Calu3 (cell line): ENCODE results near the gene RIMS3. TPM values are rescaled to one million over a fixed set of nuclear protein-coding genes. Genes with fewer than 3 reads are reported as not detected.

Source experiments
- BruUV-seq: library from RNA; stranded (reverse); fragments of 400-500 nt; replicated peaks from 2 replicates; lab custom pipeline; 2021; lab: Mats Ljungman, UMichigan
- CTCF ChIA-PET: fragments of 300-600 bp; sonication (Branson Sonifier 250); formaldehyde crosslinking; loops from one replicate; lab custom pipeline; 2022; ENCODE audit warnings: antibody characterized with exemption; lab: Charles Lee
- DNase-seq: peaks from one replicate; pipeline ENCODE4 v3.0.0; 2022
- H3K27ac Mint-ChIP-seq: one replicate; pipeline ENCODE4 v1.8.0; 2022; ENCODE audit warnings: mixed read lengths; ENCODE audit not compliant: unreplicated experiment
- H3K27me3 Mint-ChIP-seq: one replicate; pipeline ENCODE4 v1.8.0; 2022; ENCODE audit warnings: mixed read lengths; ENCODE audit not compliant: unreplicated experiment
- H3K36me3 Mint-ChIP-seq: one replicate; pipeline ENCODE4 v1.8.0; 2022; ENCODE audit warnings: mild to moderate bottlenecking, moderate library complexity, mixed read lengths; ENCODE audit not compliant: insufficient read depth, unreplicated experiment
- H3K4me1 Mint-ChIP-seq: one replicate; pipeline ENCODE4 v1.8.0; 2022; ENCODE audit warnings: mild to moderate bottlenecking, low read depth, mixed read lengths; ENCODE audit not compliant: unreplicated experiment
- H3K4me3 Mint-ChIP-seq: one replicate; pipeline ENCODE4 v1.8.0; 2022; ENCODE audit warnings: mild to moderate bottlenecking, low read depth, moderate library complexity, mixed read lengths; ENCODE audit not compliant: unreplicated experiment
- H3K9me3 Mint-ChIP-seq: one replicate; pipeline ENCODE4 v1.8.0; 2022; ENCODE audit warnings: low read depth, mixed read lengths; ENCODE audit not compliant: unreplicated experiment
- intact Hi-C: fragments of 100-400 bp; cut with micrococcal nuclease; formaldehyde crosslinking; loops from one replicate; pipeline ENCODE4 v1.10.0; 2022; ENCODE audit not compliant: unreplicated experiment
- total RNA-seq: library from RNA; stranded (reverse); gene quantifications from 2 replicates; pipeline ENCODE4 v1.2.3, GENCODE V29; 2022
- TF ChIP-seq, protein P1 (sequence below): fragments of 200-600 bp; IDR thresholded peaks from one replicate; pipeline ENCODE4 v1.8.0; 2022; ENCODE audit warnings: antibody characterized with exemption; ENCODE audit not compliant: unreplicated experiment

Gene RIMS3
- total RNA-seq, 1 experiment from 2014 or later, result 1.3 TPM

DNA sequence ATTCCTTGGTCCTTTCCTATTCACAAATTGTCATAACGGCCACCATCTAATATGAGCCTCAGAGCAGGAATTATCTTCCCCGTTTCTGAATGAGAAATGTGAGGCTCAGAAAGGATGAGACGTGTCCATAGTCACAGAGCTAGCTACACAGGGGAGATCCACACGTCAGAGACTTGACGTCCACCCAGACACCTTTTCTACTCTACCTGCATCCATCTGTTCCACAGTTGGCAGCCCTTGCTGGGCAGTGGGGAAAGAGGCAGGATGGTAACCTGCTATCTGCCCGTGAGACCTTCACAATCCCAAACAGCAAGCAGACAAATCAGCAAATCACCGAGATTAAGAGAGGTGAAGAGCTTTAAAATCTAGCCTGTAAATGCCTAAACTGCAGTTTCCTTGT lies 8.4 kb downstream of the RIMS3 start:
- no TSS peak for BruUV-seq
- CTCF ChIA-PET, result interaction anchor here (0.7 to 1.6 kb wide), 2 partner anchors 29 to 32 kb away, joined by 3 to 4 read pairs; no protein-coding TSS in a partner anchor
- Mint-ChIP-seq H3K27ac (no peak overlapping the region), H3K4me1 (no peaks in the 10 kb centered on the region), H3K27me3 (no peaks in the 10 kb centered on the region), H3K36me3 (no peaks in the 10 kb centered on the region), H3K9me3 (no peaks in the 10 kb centered on the region), H3K4me3 (no peak overlapping the region)
- DNase-seq, result no peak
- intact Hi-C loops, result no loop called here
- TF ChIP-seq, protein P1, sequence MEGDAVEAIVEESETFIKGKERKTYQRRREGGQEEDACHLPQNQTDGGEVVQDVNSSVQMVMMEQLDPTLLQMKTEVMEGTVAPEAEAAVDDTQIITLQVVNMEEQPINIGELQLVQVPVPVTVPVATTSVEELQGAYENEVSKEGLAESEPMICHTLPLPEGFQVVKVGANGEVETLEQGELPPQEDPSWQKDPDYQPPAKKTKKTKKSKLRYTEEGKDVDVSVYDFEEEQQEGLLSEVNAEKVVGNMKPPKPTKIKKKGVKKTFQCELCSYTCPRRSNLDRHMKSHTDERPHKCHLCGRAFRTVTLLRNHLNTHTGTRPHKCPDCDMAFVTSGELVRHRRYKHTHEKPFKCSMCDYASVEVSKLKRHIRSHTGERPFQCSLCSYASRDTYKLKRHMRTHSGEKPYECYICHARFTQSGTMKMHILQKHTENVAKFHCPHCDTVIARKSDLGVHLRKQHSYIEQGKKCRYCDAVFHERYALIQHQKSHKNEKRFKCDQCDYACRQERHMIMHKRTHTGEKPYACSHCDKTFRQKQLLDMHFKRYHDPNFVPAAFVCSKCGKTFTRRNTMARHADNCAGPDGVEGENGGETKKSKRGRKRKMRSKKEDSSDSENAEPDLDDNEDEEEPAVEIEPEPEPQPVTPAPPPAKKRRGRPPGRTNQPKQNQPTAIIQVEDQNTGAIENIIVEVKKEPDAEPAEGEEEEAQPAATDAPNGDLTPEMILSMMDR, result no peak

DNA sequence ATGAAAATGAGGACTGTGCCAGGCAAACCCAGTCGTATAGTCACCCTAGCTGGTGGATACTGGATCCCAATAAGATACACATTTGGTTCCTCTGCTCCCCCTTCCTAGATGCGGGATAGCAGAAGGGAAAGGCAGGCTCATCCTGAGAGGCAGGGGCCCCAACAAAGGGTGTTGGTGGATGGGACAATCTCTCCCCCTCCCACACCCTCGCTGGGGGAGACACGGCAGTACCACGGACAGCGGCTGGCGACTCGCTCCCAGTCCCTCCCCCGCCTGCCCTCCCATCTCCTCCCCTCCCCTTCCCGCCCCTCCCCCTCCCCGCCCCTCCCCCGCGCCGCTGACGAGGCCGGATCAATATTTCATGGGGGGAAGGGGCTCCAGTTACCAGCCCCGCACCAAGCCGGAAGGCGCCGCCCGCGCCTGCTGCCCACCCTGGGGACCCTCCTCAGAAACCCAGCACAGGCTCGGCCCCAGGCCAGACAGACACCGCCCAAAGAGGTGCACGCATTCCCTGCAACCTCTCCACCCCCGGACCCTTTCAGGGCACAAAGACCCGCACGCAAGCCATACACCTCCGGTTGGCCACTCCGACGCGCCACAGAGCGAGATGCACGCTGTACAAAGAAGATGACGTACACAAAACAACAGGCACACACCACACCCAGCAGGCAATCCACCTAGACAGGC lies 11.5 kb downstream of the RIMS3 start:
- H3K9me3 Mint-ChIP-seq, result no peaks in the 10 kb centered on the region
- no peaks in the 10 kb centered on the region for H3K4me1 Mint-ChIP-seq
- intact Hi-C loops, result no loop called here
- H3K27ac Mint-ChIP-seq, result no peak overlapping the region
- CTCF ChIA-PET, result no interaction called here
- no peaks in the 10 kb centered on the region for H3K27me3 Mint-ChIP-seq
- no peaks in the 10 kb centered on the region for H3K36me3 Mint-ChIP-seq
- no peak for DNase-seq
- TF ChIP-seq, protein P1, result no peak
- no TSS peak for BruUV-seq
- no peak overlapping the region for H3K4me3 Mint-ChIP-seq

DNA sequence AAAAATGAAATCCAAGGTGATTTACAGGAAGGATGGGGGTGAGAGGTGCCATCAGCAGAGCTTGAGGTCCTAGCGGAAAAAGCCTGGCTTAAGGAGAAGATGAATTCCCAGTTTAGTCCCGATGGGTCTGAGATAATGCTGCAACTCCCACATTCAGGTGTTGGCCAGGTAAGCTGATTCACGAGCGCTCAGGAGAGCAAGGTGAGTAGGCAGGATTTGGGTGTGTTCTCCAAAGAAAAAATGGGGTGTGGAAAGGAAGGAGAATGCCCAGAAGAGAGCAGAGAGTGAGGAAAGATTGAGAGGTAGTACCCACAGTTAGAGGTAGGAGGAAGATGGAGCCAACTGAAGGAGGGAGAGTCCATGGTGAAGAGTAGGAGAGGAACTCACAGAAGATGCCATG lies 12.5 kb downstream of the RIMS3 start:
- intact Hi-C loops, result no loop called here
- TF ChIP-seq, protein P1, result no peak
- CTCF ChIA-PET, result no interaction called here
- Mint-ChIP-seq H3K27me3 (no peaks in the 10 kb centered on the region), H3K4me3 (no peak overlapping the region), H3K36me3 (no peaks in the 10 kb centered on the region), H3K27ac (no peak overlapping the region), H3K9me3 (no peaks in the 10 kb centered on the region), H3K4me1 (no peaks in the 10 kb centered on the region)
- no peak for DNase-seq
- no TSS peak for BruUV-seq

DNA sequence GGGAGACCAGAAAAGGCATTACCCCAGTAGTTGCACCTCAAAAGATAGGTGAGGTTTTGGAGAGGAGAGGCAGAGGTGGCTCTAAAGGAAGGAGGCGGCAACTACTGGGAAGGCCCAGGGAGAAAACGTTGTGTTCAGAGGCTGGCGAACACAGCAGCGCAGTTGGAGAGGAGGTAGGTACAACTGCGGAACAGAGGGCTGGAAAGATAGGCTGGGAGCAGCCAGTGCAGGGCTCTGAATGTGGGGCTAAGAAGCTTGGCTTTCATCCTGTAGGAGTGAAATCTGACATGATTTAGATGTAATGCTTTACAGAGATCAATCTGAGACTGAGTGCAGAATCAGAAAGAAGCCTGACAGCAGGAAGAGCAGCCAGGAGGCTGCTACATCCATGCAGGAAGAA lies 13.0 kb downstream of the RIMS3 start:
- TF ChIP-seq, protein P1, result no peak
- H3K4me1 Mint-ChIP-seq, result no peaks in the 10 kb centered on the region
- no peaks in the 10 kb centered on the region for H3K9me3 Mint-ChIP-seq
- no peaks in the 10 kb centered on the region for H3K36me3 Mint-ChIP-seq
- H3K27ac Mint-ChIP-seq, result no peak overlapping the region
- no TSS peak for BruUV-seq
- no peak overlapping the region for H3K4me3 Mint-ChIP-seq
- DNase-seq, result no peak
- CTCF ChIA-PET, result no interaction called here
- no peaks in the 10 kb centered on the region for H3K27me3 Mint-ChIP-seq
- intact Hi-C loops, result no loop called here
